CD1c-positive myeloid dendritic cell (primary cell): ENCODE measurements around the gene RACGAP1.

Experiments
- DNase-seq: peaks from one replicate; pipeline ENCODE4 v3.0.0-alpha.2; 2016; ENCODE audit errors: extremely low spot score

Gene RACGAP1

GRCh38 chr12:49954863-49955830, 70.1 kb downstream of the RACGAP1 start:
- no peak for DNase-seq

DNA sequence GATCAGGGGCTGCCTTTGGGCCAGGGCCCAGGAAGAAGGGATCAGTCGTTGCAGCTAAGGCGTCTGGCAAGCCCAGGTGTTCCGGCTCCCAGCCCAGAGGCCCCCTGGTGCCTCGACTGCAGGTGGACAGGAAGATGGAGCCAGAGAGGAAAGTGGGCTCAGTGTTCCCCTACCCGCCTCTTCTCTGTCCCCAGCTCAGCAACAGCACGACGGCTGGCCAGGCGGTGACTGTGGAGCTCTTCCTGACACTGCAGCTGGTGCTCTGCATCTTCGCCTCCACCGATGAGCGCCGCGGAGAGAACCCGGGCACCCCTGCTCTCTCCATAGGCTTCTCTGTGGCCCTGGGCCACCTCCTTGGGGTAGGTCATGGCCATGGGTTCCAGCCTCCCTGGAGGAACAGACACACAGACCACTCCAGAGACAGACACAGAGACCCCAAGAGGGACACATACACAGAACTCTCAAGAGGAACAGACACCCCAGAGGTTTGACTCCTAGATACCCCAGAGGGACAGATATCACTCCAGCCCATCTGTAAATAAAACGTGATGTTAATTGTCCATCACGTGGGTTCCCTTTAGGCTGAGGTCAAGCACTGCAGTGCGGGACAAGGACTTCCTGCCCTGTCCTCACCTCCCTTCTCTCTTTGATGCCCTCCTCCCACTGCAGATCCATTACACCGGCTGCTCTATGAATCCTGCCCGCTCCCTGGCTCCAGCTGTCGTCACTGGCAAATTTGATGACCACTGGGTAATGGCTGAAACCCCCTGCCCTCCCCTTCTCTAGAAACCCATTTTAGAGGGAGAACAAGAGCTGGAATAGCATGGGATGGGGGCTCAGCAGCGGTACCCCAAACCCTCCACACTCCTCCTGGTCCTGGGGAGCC, 71.1 kb downstream of the RACGAP1 start:
- no peak for DNase-seq

GRCh38 chr12:49953151-49953550, 72.1 kb downstream of the RACGAP1 start:
- DNase-seq = no peak

DNA sequence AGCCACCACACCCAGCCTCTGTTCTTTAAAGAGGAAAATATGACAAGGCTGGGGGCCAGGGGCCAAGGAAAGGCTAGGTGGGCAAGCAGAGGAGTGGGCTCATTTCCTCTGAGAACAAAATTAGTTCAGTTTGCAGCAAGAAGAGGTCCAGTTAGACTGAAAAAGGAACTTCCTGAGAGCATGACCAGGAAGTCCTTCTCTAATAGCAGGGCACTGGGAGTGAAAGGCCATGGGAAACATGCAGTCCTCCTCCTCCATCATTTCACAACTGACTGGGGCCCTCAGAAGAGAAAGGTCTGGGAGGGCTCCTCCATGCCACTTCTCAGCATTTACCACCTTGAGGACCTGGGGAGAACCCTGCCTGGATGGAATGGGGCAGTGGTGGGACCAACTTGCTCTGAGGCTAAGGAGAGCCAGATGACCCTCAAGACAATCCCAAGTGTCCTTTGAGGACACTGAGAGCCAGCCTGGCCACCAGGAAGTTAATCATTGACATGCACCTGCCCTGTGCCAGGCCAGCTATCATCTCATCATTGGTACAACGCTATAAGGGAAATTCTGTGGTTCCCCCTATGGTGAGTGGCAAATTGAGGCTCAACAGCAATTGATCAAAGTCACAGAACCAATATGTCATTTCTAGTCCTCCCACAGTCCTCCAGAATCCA, 72.8 kb downstream of the RACGAP1 start:
- peak; percentile 38 for DNase-seq

DNA sequence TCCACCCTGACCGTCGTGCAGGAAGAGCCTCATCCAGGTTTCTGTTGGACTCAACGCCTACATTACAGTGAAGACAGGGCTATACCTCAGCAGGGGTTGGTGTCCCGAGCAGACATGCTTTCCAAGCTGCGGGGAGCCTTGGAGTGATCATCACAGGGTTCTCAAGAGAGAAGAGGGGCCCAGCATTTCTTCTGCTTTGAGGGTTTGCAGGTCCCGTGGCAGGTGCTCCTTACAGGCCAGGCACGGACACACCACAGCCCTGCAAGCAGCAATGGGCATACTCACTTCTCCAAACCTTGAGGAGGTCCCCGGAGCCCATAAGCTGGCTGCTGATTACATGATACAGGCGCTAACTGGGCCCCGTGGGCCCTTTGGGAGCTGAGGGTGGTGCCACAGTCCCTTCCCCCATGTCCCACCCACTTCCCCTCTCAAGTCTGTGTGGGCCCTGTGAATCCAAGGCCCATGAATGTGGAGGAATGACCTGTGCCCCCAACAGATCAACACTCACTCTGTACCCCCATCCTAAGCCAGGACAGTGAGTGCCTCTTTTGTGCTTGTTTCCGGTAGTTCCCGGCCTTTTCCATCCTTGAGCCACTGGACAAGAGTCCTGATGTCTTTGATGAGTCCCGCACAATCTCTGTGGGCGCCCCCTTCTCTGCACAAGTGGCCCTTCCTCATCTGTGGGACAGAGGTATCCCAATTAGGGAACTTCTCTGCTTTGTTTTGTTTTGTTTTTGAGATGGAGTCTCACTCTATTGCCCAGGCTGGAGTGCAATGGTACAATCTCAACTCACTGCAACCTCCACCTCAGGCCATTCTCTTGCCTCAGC, 73.7 kb downstream of the RACGAP1 start:
- peak; percentile 29 for DNase-seq

- no peak for DNase-seq
Measured at GRCh38 chr12:49950273-49951251, 74.7 kb downstream of the RACGAP1 start, which contains the start of gene AQP2. Gene AQP2 (plus strand): TSS chr12:49950737. CDS start chr12:49950831, 94 bp downstream.

DNA sequence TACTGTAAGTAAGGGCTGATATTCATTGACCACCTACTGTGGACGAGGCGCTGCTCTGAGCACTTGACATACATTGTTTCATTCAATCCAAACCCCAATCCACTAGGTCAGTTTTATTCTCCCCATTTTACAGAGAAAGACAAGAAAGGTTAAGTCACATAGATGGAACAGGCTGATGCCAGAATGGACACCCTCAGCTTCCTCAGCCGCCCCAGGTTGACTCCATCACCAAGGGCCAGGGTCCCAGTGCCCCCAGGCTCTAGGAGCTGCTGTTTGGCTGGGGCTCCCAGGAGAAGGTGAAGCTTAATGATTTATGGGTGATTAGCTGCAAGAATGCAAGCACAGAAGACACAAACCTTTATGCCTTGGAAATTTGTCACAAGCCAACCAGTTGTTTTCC, 75.4 kb downstream of the RACGAP1 start:
- no peak for DNase-seq

DNA sequence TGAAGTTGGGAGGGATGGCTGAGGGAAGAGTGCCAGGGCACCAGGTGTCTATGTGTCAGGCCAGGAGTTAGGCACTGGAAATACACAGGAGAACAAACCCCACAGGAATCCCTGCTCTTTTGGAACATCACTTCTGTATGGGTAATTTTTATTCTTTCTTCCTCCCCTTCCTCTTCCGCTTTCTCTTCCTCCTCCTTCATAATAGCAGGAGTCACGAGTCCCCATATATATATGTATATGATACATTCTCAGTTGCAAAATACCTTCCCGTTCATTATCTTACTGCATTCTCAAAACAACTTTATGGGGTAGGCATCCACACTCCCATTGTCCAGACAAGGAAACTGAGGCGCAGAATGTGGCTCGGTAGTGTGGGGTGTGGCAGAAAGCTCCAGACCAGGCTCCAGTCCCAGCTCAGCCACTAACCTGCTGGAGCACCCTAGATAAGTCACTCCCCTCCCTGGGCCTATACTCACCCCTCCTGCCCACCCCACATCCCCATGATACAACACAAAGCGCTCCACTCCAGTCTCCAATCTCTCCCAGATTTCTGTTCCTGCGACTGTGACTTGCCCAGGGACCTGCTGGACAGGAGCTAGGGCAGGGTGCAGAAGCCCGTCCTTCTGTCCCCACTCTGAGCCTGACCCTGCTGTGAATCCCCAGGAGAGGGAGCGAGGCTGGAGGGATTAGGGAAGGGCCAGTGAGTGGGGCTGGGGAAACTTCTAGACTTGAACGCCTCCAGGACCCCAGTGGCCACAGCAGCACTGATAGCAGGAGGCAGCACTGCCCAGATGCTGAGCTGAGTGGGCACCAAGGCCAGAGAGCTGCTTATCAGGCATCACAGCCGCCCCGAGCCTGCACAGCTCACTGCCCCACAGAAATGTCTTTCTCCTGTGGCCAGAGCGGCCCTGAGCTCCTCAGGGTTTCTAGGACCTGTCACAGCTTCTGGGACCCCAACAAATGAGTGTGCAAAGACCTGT, 76.1 kb downstream of the RACGAP1 start:
- DNase-seq = peak; percentile 33

DNA sequence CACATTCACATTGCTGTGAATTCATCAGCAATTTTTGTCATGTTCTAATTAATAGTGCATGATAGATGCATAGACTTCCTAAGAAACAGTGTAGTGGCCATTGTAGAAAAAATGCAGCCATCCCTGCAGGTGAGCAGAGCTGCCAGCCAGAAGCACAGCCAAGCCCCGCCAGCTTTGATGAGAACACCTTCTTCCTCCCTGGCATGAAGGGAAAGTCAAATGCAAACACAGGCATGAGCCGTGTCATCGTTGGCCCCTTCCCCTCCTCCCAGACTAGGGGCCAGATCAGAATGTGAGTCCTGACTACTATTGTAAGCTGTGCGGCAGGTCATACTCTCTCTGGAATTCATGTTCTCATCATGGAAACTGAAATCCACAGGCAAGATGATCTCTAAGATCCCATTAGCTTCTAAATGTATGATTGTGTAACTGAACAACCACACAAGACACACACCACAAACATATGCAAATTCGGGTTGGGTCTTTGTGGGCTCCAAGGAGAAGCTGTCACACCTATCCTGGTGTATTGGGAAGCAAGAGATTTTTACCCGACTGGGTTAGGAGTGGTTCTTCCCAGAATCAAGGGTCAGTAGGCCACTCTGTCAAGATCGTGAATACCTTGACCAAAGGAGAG, 77.6 kb downstream of the RACGAP1 start:
- DNase-seq = no peak

DNA sequence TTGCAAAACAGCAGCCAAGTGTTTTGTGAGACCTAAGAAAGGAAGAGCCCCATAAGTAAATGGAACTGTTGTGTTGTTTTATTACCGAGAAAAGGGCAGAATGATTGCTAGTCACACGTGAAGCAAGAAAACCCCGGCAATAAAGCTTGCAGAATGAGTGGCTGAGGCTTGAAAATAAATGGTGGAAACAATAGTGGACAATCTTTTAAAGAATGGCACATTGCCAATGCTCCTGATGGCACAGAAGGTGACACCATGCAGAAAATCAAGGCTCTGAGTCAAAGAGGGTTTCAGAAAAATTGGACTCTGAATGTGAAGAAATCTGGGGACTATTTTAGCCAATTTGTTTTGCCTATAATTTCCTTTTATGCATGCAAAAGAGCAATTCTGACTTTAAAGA, 78.8 kb downstream of the RACGAP1 start:
- DNase-seq = no peak

DNA sequence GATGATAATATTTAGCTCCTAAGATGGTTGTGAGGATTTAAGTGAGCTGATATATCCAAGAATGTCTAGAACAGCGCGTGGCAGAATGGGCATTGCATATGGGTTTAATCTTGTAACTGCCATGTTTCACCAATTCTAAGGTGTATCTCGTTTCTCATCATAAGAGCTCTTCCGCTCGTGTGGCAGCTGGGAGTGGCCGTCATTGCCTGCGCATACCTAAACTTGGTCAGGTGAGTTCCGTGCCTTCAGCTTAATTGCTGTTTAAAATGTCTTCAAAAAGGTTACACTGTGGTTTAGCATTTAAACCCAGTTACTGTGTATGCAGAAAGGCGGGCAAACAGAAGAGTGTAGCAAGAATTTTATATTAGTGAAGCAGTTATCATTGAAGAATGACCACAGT, 79.2 kb downstream of the RACGAP1 start:
- DNase-seq = no peak

DNA sequence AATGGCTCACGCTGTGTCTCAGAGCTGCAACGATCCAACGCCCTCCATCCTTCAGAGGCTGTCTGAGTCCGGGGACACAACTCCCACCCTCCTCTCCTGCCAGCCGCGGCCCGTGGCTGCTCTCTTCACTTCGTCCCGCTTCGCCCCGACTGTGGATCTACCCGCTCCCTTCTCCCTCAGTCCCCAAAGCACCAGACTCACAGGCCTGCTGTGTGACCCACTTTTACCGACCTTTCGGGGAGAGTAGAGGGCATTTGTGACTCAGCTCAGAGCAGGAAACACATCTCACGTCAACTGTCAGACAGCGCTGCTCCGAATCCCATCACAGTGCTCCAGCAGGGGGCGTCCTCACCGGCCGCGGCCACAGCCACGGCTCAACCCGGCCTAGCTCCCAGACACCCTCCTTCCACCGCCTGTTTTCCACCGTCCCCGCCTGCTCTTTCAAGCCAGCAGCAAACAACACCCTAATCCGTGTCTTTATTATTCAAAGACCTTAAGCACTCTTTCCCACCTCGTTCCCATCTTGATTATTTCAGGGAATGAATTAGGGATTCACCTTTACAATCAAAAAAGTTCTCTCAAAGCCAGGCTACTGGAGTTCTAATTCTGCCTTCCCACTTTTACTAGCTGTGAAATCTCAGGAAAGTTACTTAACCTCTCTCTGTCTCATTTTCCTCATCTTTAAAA, 79.8 kb downstream of the RACGAP1 start:
- peak; percentile 81 for DNase-seq

- no peak for DNase-seq
Measured at GRCh38 chr12:49944718-49945117, 80.6 kb downstream of the RACGAP1 start.

DNA sequence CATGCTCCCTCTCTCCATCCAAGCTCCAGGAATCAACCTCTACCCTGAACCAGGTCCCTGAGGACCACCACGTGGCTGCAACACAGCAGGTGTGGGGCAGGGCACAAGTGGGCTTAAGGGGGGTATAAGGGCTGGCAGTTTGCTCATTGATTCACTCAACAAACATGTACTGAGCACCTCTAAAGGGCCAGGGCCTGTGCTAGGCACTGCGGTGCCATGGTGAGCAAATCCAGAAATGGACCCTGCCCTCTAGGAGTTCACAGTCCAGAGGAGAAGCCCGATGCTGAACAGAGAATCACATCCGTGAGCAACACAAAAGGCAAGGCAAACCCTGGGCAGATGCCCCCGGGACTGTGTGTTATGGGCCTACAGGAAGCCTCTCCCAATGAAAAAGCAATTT, 81.2 kb downstream of the RACGAP1 start:
- no peak for DNase-seq

GRCh38 chr12:49943625-49943960, 81.7 kb downstream of the RACGAP1 start:
- DNase-seq = no peak

- DNase-seq = no peak
Measured at GRCh38 chr12:49942921-49943624, 82.2 kb downstream of the RACGAP1 start.

- DNase-seq = no peak
Measured at GRCh38 chr12:49942512-49942893, 82.8 kb downstream of the RACGAP1 start.
